Fibroblast of lung (primary cell): ENCODE measurements around the gene THBS1. TPM values are rescaled to one million over a fixed set of nuclear protein-coding genes. Genes with fewer than 3 reads are reported as not detected.

Source experiments
- DNase-seq, 2 donors: peaks; one replicate each; pipeline versions ENCODE4 v3.0.0 to v3.0.0-alpha.2; 2010; ENCODE audit warnings: low read depth in 2 of 2
- H2AFZ ChIP-seq: 2 replicates; pipeline ENCODE4 v1.5.1; 2012; ENCODE audit warnings: low read length, control low read depth, inconsistent platforms
- H3K27ac ChIP-seq: 2 replicates; pipeline ENCODE4 v1.5.1; 2011; ENCODE audit warnings: low read length, control low read depth; ENCODE audit not compliant: insufficient read depth
- H3K27me3 ChIP-seq: 2 replicates; pipeline ENCODE4 v1.5.1; 2011; ENCODE audit warnings: mild to moderate bottlenecking, low read length; ENCODE audit not compliant: control insufficient read depth, insufficient read depth
- H3K36me3 ChIP-seq: 2 replicates; pipeline ENCODE4 v1.5.1; 2011; ENCODE audit warnings: low read length; ENCODE audit not compliant: control insufficient read depth, insufficient read depth
- H3K4me1 ChIP-seq: 2 replicates; pipeline ENCODE4 v1.5.1; 2011; ENCODE audit warnings: low read length; ENCODE audit not compliant: control insufficient read depth, insufficient read depth; ENCODE audit errors: extremely low read depth
- H3K4me2 ChIP-seq: 2 replicates; pipeline ENCODE4 v1.5.1; 2011; ENCODE audit warnings: low read length, control low read depth; ENCODE audit not compliant: insufficient read depth; ENCODE audit errors: extremely low read depth
- H3K4me3 ChIP-seq, 4 experiments: fragments of 200-600 bp in 1 of 4; sonication (generic) in 1 of 4; replicated peaks in 1 of 4; 2 replicates each; pipeline ENCODE4 v1.5.1; 2011 to 2016; ENCODE audit warnings: low read length in 4 of 4, low read depth in 3 of 4, mild to moderate bottlenecking in 3 of 4, control low read depth in 2 of 4, inconsistent platforms in 1 of 4, mixed read lengths in 1 of 4; ENCODE audit not compliant: insufficient read depth in 1 of 4; ENCODE audit errors: control extremely low read depth in 1 of 4
- H3K79me2 ChIP-seq: 2 replicates; pipeline ENCODE4 v1.5.1; 2012; ENCODE audit warnings: mild to moderate bottlenecking, low read length, inconsistent platforms; ENCODE audit not compliant: control insufficient read depth, insufficient read depth
- H3K9ac ChIP-seq: 2 replicates; pipeline ENCODE4 v1.5.1; 2011; ENCODE audit warnings: mild to moderate bottlenecking, low read length, control low read depth; ENCODE audit not compliant: insufficient read depth
- H3K9me3 ChIP-seq: 2 replicates; pipeline ENCODE4 v1.5.1; 2012; ENCODE audit warnings: low read depth, low read length; ENCODE audit not compliant: control insufficient read depth, insufficient read depth
- H4K20me1 ChIP-seq: 2 replicates; pipeline ENCODE4 v1.5.1; 2011; ENCODE audit warnings: low read length; ENCODE audit not compliant: control insufficient read depth, insufficient read depth; ENCODE audit errors: extremely low read depth
- EZH2 ChIP-seq: IDR thresholded peaks from 2 replicates; pipeline ENCODE4 v1.5.1; 2012; ENCODE audit warnings: low read length, control low read depth, mild to moderate bottlenecking; ENCODE audit errors: missing control alignments
- polyA plus RNA-seq, 2 donors: library from polyadenylated mRNA; depleted of rRNA in 1 of 2; stranded (reverse) in 1 of 2; unstranded in 1 of 2; fragments of >200 nt; gene quantifications; 2 replicates each; pipeline ENCODE4 v1.2.1, GENCODE V29; 2011 to 2012; ENCODE audit warnings: missing spikeins in 1 of 2
- total RNA-seq: library from RNA; depleted of rRNA; stranded (reverse); fragments of >200 nt; gene quantifications from 2 replicates; pipeline ENCODE4 v1.2.1, GENCODE V29; 2014
- TF ChIP-seq, protein P1 (sequence below), 2 donors: IDR thresholded peaks in 1 of 2; conservative IDR thresholded peaks in 1 of 2; 1 replicate in 1 of 2; 2 replicates in 1 of 2; pipeline ENCODE4 v1.5.1; 2011 to 2012; ENCODE audit warnings: low read length in 2 of 2, control low read depth in 1 of 2, inconsistent platforms in 1 of 2, low read depth in 1 of 2, mild to moderate bottlenecking in 1 of 2

THBS1 gene
- total and polyA plus RNA-seq, 2 donors (not counting 1 experiment from before 2014, with no cell fraction given) = 1,512 to 1,745 TPM

GRCh38 chr15:39625451-39625850 is 44.6 kb downstream of the THBS1 start:
- no peak overlapping the region for H3K4me2 ChIP-seq
- H3K4me3 ChIP-seq = no peak overlapping the region
- H3K27me3 ChIP-seq = no peaks in the 10 kb centered on the region
- no peaks in the 10 kb centered on the region for H3K36me3 ChIP-seq
- no peak for DNase-seq
- TF ChIP-seq, protein P1, sequence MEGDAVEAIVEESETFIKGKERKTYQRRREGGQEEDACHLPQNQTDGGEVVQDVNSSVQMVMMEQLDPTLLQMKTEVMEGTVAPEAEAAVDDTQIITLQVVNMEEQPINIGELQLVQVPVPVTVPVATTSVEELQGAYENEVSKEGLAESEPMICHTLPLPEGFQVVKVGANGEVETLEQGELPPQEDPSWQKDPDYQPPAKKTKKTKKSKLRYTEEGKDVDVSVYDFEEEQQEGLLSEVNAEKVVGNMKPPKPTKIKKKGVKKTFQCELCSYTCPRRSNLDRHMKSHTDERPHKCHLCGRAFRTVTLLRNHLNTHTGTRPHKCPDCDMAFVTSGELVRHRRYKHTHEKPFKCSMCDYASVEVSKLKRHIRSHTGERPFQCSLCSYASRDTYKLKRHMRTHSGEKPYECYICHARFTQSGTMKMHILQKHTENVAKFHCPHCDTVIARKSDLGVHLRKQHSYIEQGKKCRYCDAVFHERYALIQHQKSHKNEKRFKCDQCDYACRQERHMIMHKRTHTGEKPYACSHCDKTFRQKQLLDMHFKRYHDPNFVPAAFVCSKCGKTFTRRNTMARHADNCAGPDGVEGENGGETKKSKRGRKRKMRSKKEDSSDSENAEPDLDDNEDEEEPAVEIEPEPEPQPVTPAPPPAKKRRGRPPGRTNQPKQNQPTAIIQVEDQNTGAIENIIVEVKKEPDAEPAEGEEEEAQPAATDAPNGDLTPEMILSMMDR (conservative IDR thresholded peaks at IDR 0.05 in 1 of 2, IDR thresholded peaks at IDR 0.05 in 1 of 2; ENCODE audit: low read depth in 1 of 2, low read length in 2 of 2) = no peak
- no peak for TF ChIP-seq EZH2
- no peaks in the 10 kb centered on the region for H3K79me2 ChIP-seq
- no peak overlapping the region for H3K27ac ChIP-seq
- H4K20me1 ChIP-seq = no peaks in the 10 kb centered on the region
- H2AFZ ChIP-seq = no peak overlapping the region
- peaks cover 29% of the 10 kb centered on the region for H3K4me1 ChIP-seq
- no peaks in the 10 kb centered on the region for H3K9me3 ChIP-seq
- no peak overlapping the region for H3K9ac ChIP-seq

DNA sequence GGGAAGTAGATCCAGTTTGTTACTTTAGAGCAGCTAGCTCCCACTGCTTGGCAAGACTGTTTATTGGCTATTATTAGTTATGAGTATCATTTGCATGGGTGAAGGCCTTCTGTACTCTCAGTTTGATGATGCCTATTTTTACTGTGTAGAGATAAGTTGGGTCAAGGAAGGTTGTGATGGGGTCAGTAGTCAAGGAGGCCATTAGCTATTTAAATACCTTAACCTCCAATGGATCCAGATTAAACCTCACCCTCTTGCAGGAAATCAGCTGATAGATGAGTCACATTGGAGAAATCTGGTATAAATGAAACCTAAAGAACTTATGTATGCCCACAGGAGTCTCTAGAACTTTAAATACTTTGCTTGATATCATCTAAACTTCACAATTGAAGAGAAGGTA is 45.0 kb downstream of the THBS1 start:
- H3K9me3 ChIP-seq = no peaks in the 10 kb centered on the region
- no peak overlapping the region for H3K27ac ChIP-seq
- no peak overlapping the region for H3K4me3 ChIP-seq
- peaks cover 29% of the 10 kb centered on the region for H3K4me1 ChIP-seq
- TF ChIP-seq, protein P1 (conservative IDR thresholded peaks at IDR 0.05 in 1 of 2, IDR thresholded peaks at IDR 0.05 in 1 of 2; ENCODE audit: low read depth in 1 of 2, low read length in 2 of 2) = no peak
- TF ChIP-seq EZH2 = no peak
- H2AFZ ChIP-seq = no peak overlapping the region
- no peak overlapping the region for H3K4me2 ChIP-seq
- no peaks in the 10 kb centered on the region for H3K36me3 ChIP-seq
- H3K9ac ChIP-seq = no peak overlapping the region
- peak; percentile 39 to 49 for DNase-seq
- H4K20me1 ChIP-seq = no peaks in the 10 kb centered on the region
- H3K79me2 ChIP-seq = no peaks in the 10 kb centered on the region
- H3K27me3 ChIP-seq = no peaks in the 10 kb centered on the region

DNA sequence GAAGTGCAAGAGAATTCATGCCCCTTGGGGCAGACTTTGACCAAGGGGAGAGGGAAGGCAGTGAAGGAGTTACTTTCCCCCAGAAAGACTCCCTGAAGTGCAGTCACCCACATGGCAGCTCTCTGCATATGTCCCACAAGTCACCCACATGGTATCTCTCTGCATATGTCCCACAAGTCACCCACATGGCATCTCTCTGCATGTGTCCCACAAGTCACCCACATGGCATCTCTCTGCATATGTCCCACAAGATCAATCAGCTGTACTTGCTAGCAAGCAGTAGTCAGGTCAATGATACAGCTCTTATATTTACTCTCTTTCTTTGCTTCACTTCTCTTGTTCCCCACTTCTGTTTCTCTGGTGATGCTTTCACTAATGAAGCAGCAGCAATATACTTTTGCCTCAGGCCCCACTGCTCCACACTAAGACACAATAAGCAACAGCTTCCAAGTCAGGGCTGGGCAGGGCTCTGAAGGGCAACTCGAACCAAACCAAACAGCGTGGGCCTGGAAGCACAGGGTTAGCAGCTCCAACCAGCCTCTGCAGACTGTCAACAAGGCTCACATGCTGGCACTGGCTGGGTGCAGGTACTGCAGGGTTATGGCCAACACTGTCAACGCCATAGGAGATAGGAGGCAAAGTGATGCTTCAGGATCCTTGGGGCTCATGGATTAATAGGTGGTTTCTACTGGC is 46.7 kb downstream of the THBS1 start:
- Histone ChIP-seq H3K4me1 (peaks cover 29% of the 10 kb centered on the region), H3K36me3 (no peaks in the 10 kb centered on the region), H3K9me3 (no peaks in the 10 kb centered on the region), H3K27ac (no peak overlapping the region), H3K4me2 (no peak overlapping the region), H3K27me3 (no peaks in the 10 kb centered on the region), H3K9ac (no peak overlapping the region), H3K79me2 (no peaks in the 10 kb centered on the region), H2AFZ (no peak overlapping the region), H4K20me1 (no peaks in the 10 kb centered on the region), H3K4me3 (no peak overlapping the region)
- TF ChIP-seq, protein P1 (conservative IDR thresholded peaks at IDR 0.05 in 1 of 2, IDR thresholded peaks at IDR 0.05 in 1 of 2; ENCODE audit: low read depth in 1 of 2, low read length in 2 of 2) = no peak
- TF ChIP-seq EZH2 = no peak
- no peak for DNase-seq
